ENCODE results near the gene HRK.

DNA sequence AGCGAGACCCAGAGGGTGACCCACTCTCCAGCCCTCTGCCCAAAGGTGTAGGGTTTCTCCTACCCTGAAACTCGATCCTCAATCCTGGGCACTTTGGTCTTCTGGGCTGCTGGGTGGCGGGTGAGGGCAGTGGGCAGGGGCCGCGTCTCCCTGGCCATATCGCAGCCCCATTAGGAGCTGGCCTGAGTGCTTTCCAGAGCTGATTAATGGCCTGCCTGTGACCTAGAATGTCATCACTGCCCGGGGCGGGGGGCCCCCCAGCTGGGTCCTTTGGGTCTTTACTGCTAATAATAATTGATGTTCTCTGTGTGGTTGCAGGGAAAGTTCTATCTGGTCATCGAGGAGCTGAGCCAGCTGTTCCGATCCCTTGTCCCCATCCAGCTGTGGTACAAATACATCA lies 47.8 kb downstream of the HRK start:
- TF ChIP-seq, protein P1, sequence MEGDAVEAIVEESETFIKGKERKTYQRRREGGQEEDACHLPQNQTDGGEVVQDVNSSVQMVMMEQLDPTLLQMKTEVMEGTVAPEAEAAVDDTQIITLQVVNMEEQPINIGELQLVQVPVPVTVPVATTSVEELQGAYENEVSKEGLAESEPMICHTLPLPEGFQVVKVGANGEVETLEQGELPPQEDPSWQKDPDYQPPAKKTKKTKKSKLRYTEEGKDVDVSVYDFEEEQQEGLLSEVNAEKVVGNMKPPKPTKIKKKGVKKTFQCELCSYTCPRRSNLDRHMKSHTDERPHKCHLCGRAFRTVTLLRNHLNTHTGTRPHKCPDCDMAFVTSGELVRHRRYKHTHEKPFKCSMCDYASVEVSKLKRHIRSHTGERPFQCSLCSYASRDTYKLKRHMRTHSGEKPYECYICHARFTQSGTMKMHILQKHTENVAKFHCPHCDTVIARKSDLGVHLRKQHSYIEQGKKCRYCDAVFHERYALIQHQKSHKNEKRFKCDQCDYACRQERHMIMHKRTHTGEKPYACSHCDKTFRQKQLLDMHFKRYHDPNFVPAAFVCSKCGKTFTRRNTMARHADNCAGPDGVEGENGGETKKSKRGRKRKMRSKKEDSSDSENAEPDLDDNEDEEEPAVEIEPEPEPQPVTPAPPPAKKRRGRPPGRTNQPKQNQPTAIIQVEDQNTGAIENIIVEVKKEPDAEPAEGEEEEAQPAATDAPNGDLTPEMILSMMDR (IDR thresholded peaks at IDR 0.05): no peak
- TF ChIP-seq POLR2A (IDR thresholded peaks at IDR 0.05) (no peak), EP300 (IDR thresholded peaks at IDR 0.05) (no peak)
